ENCODE results near the gene C9. TPM values are rescaled to one million over a fixed set of nuclear protein-coding genes. Genes with fewer than 3 reads are reported as not detected.
"Not testable (repeated sequence)": the region's sequence is repeated elsewhere in the genome, so short reads cannot be mapped to it uniquely, and the experiment has no call there.

Gene C9
- not detected for total RNA-seq

DNA sequence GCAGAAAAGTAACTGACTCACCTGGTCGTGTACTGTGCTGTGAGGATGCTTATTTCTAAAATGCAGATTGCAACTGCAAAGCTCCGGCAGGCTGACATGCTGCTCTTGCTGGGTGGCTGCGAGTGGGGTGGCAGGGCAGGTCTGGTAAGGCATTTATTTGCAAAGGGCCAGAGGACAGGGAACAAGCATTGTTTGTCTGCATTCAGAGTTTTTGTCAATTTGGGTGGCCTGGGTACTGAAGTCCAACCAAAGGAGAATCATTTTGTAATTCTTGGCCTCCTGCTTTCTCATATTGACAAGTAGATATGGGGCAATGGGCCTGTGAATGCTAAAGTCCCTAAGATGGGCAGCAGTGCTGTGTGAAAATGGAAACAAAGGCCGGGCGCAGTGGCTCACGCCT, at the start of gene C9:
TSS of gene C9 (minus strand) at position 129 of the 400 bp plus-strand sequence. CDS start at position 98, 31 bp downstream.
- DNase-seq (no peak), ATAC-seq (no peak)
- Mint-ChIP-seq H3K36me3 (ENCODE audit: low read depth) (no peaks in the 10 kb centered on the region), H3K4me3 (no peak within 1 kb of the TSS), H3K4me1 (ENCODE audit: low read depth) (no peaks in the 10 kb centered on the region), H3K27ac (no peak within 1 kb of the TSS), H3K27me3 (ENCODE audit: low read depth) (no peaks in the 10 kb centered on the region), H3K9me3 (ENCODE audit: insufficient read depth) (no peaks in the 10 kb centered on the region)
- ChIA-PET POLR2A (no interaction called here), CTCF (interaction anchor here (2.8 kb wide), 1 partner anchor 12 kb away, joined by 15 read pairs; no protein-coding TSS in a partner anchor)

DNA sequence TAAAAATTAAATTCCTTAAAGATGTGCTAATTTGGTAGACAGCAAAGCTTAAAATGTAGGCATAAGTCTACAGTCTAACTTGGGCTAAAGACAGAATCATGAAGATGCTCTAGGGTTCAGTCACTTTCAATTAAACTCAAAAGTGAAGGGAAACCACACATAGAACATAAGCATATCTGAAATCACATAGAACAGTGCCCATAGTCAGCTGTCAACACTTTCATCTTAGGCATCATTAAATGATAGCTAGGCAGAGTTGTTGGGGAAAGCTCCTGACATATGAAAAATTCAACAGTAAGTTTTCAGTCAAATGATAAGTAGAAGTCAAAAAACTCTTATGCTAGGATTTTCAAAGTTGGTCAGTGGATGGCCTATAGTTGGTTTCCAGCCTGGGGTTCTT, 49.5 kb upstream of the C9 start:
- DNase-seq (no peak), ATAC-seq (no peak)
- ChIA-PET POLR2A (no interaction called here), CTCF (interaction anchor here (2.1 kb wide), 1 partner anchor 38 kb away, joined by 6 read pairs; no protein-coding TSS in a partner anchor)
- H3K36me3 Mint-ChIP-seq (ENCODE audit: low read depth), result no peaks in the 10 kb centered on the region
- no peak overlapping the region for H3K27ac Mint-ChIP-seq
- no peaks in the 10 kb centered on the region for H3K9me3 Mint-ChIP-seq (ENCODE audit: insufficient read depth)
- no peak overlapping the region for H3K4me3 Mint-ChIP-seq
- peaks cover 20% of the 10 kb centered on the region for H3K27me3 Mint-ChIP-seq (ENCODE audit: low read depth)
- H3K4me1 Mint-ChIP-seq (ENCODE audit: low read depth), result no peaks in the 10 kb centered on the region

DNA sequence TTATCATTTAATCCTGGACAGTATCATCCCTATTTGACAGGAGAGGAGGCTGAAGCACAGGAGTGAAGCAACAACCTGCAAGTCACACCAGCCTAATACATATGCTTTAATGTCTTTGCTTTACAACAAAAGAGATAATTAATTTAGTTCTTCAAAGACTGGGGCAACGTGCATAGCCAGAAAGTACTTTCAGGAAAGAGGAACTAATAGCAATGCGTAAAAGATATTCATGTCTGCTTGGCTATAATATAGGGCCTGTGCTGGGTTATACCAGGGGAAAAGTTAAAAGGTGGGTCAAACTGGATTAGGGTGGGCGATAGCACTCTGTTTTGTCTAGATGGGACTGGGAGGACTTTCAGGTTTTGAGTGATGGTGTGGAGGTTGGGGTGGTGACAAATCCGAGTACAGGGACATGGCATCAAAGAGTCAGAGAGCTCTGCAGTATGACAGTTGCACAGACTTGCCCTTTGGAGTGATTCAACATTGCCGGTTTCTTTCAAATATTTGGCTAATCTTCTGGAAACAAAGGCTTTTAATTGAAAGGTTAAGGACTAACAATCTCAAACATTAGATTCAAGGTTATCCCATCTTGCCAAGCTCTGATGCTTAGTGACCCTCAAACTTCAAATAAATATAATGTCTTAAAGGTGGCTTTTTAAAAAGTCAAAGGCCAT, 48.6 kb upstream of the C9 start:
- Mint-ChIP-seq H3K4me1 (ENCODE audit: low read depth) (no peaks in the 10 kb centered on the region), H3K4me3 (no peak overlapping the region), H3K27ac (no peak overlapping the region), H3K9me3 (ENCODE audit: insufficient read depth) (no peaks in the 10 kb centered on the region), H3K36me3 (ENCODE audit: low read depth) (no peaks in the 10 kb centered on the region), H3K27me3 (ENCODE audit: low read depth) (peaks cover 18% of the 10 kb centered on the region)
- ChIA-PET CTCF (interaction anchor here (2.1 kb wide), 1 partner anchor 37 kb away, joined by 6 read pairs; no protein-coding TSS in a partner anchor), POLR2A (no interaction called here)
- DNase-seq, result no peak
- ATAC-seq, result no peak

DNA sequence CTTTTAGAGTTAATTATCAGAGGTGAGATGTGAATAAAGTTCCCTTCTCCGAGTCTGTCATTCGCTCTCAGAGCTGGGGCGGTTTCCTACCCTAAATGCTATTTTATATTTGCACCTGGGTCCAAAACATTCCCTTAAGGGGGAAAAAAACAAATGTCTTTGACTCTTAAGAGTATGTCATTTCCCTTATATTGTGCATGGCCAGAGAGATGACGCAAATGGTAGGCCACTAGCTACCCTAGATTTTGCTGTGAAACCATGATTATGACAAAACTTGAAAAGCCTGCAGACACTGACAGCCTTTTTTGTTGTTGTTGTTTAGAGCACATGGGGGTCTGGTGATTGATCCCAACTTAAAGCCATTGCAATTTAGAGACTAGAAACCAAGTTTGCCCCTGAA, 47.7 kb upstream of the C9 start:
- no peaks in the 10 kb centered on the region for H3K9me3 Mint-ChIP-seq (ENCODE audit: insufficient read depth)
- H3K27ac Mint-ChIP-seq, result no peak overlapping the region
- no peaks in the 10 kb centered on the region for H3K4me1 Mint-ChIP-seq (ENCODE audit: low read depth)
- H3K27me3 Mint-ChIP-seq (ENCODE audit: low read depth), result peaks cover 13% of the 10 kb centered on the region
- CTCF ChIA-PET, result no interaction called here
- no peaks in the 10 kb centered on the region for H3K36me3 Mint-ChIP-seq (ENCODE audit: low read depth)
- DNase-seq (no peak), ATAC-seq (no peak)
- POLR2A ChIA-PET, result interaction anchor here (0.9 kb wide), 1 partner anchor 12 kb away, joined by 3 read pairs; no protein-coding TSS in a partner anchor
- H3K4me3 Mint-ChIP-seq, result no peak overlapping the region

DNA sequence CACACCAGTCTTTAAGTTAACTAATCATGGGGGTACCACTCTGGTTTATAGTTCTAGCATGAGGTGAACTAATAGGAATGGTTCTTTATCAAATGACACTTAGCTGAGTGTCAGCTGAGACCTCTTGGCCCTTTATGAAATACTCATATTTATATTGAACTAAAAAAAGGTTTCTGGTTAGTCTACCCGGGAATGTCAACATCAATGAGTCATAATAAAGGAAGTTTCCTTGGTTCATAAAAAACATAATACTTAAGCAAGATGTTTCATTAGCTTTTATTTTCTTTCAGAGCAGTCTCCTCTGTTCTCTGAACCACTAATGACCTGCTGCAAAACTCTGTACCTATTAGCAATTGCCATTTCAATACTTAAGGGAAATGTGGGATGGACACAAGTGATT, 46.8 kb upstream of the C9 start:
- H3K27me3 Mint-ChIP-seq (ENCODE audit: low read depth), result peaks cover 13% of the 10 kb centered on the region
- no peaks in the 10 kb centered on the region for H3K36me3 Mint-ChIP-seq (ENCODE audit: low read depth)
- ATAC-seq (no peak), DNase-seq (no peak)
- ChIA-PET CTCF (no interaction called here), POLR2A (interaction anchor here (0.6 kb wide), 1 partner anchor 280 kb away, joined by 3 read pairs; no protein-coding TSS in a partner anchor)
- no peak overlapping the region for H3K27ac Mint-ChIP-seq
- H3K9me3 Mint-ChIP-seq (ENCODE audit: insufficient read depth), result no peaks in the 10 kb centered on the region
- no peaks in the 10 kb centered on the region for H3K4me1 Mint-ChIP-seq (ENCODE audit: low read depth)
- H3K4me3 Mint-ChIP-seq, result no peak overlapping the region

DNA sequence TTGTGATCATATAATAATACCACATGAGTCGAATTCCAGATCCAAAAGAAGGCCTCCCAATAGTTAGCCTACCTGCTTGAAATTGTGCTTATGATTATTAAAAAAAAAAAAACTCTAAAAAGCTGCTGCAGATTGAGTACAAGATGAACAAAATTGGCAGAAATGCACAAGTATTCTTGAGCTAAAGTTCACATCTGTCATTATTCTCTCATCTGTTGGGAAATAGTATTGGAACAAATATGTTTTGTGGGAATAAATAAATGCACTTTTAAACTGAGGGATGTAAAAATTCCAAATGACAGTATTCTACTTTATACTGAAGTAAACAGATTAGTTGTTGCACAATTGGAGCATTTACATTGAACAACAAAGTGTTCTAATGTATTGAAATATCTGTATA, 44.7 kb upstream of the C9 start:
- no peaks in the 10 kb centered on the region for H3K36me3 Mint-ChIP-seq (ENCODE audit: low read depth)
- no peak overlapping the region for H3K27ac Mint-ChIP-seq
- H3K9me3 Mint-ChIP-seq (ENCODE audit: insufficient read depth), result no peaks in the 10 kb centered on the region
- POLR2A ChIA-PET, result no interaction called here
- H3K4me3 Mint-ChIP-seq, result no peak overlapping the region
- no peaks in the 10 kb centered on the region for H3K4me1 Mint-ChIP-seq (ENCODE audit: low read depth)
- CTCF ChIA-PET, result no interaction called here
- H3K27me3 Mint-ChIP-seq (ENCODE audit: low read depth), result peaks cover 7% of the 10 kb centered on the region
- DNase-seq, result no peak
- ATAC-seq, result no peak

DNA sequence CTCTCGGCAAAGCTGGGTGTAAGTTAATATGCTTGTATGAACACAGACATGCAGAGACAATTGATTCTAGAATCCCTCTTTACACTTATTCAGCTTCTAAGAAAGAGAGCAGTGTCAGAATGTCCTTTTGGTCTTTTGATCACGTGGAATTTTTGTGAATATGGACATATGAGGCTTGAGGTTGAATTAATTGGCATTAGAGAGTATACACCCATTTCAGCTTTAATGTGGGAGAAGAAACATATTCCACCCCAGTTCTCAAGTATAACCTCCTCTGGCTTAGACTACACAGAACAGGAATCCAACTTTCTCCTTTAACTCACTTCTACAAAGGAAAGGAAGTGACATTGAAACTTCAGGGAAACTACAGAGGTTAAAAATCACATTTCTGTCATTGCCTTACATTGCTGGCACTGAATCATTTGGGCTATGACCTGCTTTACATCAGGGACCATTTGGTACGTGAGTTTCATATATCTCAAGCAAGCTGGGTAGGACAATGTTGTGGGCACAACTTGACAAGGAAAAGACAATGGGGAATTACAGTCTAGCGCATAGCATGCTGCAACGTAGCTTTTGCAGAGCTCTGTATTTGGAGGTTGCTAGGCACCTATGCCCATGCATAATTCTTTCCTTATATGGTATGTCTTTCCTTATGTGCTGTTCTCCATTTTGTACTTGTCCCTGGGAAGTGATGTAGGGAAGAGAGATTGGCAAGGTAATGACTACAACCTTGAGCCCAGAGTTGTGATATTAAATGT, 41.0 kb upstream of the C9 start:
- H3K27me3 Mint-ChIP-seq (ENCODE audit: low read depth), result peaks cover 7% of the 10 kb centered on the region
- POLR2A ChIA-PET, result no interaction called here

DNA sequence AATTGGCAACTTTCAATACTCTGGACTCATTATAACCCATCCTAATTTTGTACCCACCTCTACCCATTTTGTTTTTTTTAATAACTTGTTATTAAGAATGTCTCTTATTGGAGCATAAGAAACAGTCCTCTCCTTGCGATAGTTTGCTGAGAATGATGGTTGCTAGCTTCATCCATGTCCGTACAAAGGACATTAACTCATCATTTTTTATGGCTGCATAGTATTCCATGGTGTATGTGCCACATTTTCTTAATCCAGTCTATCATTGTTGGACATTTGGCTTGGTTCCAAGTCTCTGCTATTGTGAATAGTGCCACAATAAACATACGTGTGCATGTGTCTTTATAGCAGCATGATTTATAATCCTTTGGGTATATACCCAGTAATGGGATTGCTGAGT, 39.5 kb upstream of the C9 start:
- H3K27ac Mint-ChIP-seq; POLR2A ChIA-PET; DNase-seq; H3K36me3 Mint-ChIP-seq (ENCODE audit: low read depth); H3K4me1 Mint-ChIP-seq (ENCODE audit: low read depth); H3K4me3 Mint-ChIP-seq; H3K27me3 Mint-ChIP-seq (ENCODE audit: low read depth); ATAC-seq; H3K9me3 Mint-ChIP-seq (ENCODE audit: insufficient read depth): not testable (repeated sequence)
- CTCF ChIA-PET, result interaction anchor here (1.1 kb wide), 1 partner anchor 28 kb away, joined by 3 read pairs; no protein-coding TSS in a partner anchor

More for the DNA sequence above, 41.0 kb upstream of the C9 start:
- Mint-ChIP-seq H3K4me3 (no peak overlapping the region), H3K36me3 (ENCODE audit: low read depth) (no peaks in the 10 kb centered on the region), H3K27ac (no peak overlapping the region), H3K9me3 (ENCODE audit: insufficient read depth) (no peaks in the 10 kb centered on the region), H3K4me1 (ENCODE audit: low read depth) (no peaks in the 10 kb centered on the region)
- no peak for ATAC-seq
- CTCF ChIA-PET, result interaction anchor here (1.0 to 1.3 kb wide), 2 partner anchors 29 to 70 kb away, joined by 3 read pairs; no protein-coding TSS in a partner anchor
- DNase-seq, result no peak

DNA sequence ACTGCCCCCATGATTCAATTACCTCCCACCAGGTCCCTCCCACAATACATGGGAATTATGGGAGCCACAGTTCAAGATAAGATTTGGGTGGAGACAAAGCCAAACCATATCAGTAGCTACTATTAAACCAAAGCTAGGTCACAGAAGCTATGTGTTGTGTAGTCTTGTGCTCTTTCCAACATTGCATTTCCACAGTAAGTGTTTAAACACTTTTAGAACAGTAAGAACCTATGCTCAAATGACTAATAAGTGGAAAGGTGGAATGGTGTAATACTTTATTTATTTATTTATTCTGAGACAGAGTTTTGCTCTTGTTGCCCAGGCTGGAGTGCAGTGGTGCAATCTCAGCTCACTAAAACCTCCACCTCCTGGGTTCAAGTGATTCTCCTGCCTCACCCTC, 37.8 kb upstream of the C9 start:
- CTCF ChIA-PET, result interaction anchor here (3.3 kb wide), 1 partner anchor 26 kb away, joined by 10 read pairs; no protein-coding TSS in a partner anchor
- H3K27ac Mint-ChIP-seq; H3K27me3 Mint-ChIP-seq (ENCODE audit: low read depth); H3K9me3 Mint-ChIP-seq (ENCODE audit: insufficient read depth); ATAC-seq; H3K4me1 Mint-ChIP-seq (ENCODE audit: low read depth); H3K36me3 Mint-ChIP-seq (ENCODE audit: low read depth); DNase-seq; H3K4me3 Mint-ChIP-seq; POLR2A ChIA-PET: not testable (repeated sequence)

DNA sequence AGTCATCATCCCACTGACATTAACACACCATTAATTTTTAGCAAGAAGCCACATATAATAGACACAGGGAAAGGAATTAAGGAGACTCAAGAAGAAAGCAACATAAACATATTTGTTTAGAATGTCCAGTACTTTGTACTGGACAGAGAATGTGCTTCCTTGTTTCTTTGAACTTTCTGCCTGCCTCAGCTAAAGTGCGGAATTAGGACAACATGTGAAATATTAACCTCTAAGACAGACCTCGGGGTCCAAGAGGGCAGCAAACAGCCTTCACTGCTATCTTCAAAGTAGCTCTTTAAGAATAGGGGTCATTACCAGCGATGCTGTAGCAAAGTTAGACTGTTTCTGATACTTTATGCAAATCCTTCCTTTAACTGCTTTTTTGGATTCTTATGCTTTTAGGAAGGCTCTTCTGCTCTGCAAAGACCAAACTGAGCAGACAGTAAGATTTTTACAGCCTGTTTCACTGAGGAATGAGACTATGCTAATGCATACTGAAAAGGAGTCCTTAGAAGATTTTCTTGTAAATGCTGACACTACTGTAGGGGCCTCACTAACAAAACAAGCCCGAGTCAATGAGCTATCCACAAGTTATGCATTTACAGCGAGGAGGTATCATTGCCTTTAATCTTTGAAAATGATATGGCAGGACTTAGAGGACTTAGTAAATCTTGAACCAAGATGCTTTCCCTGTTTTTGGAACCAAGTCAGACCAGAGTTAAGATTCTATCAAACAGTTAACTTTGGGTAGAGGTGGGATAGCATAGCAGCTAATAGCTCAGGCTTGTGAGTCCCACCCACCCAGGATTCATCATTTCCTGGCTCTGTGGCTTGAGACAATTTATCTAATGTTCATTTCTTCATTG, 36.7 kb upstream of the C9 start:
- Mint-ChIP-seq H3K36me3 (ENCODE audit: low read depth) (no peaks in the 10 kb centered on the region), H3K4me3 (no peak overlapping the region), H3K27me3 (ENCODE audit: low read depth) (no peaks in the 10 kb centered on the region), H3K4me1 (ENCODE audit: low read depth) (no peaks in the 10 kb centered on the region), H3K27ac (no peak overlapping the region), H3K9me3 (ENCODE audit: insufficient read depth) (no peaks in the 10 kb centered on the region)
- DNase-seq (no peak), ATAC-seq (no peak)
- POLR2A ChIA-PET, result no interaction called here
- CTCF ChIA-PET, result interaction anchor here (1.4 to 3.3 kb wide), 2 partner anchors 23 to 25 kb away, joined by 7 to 10 read pairs; partner anchors contain the start of gene DAB2

DNA sequence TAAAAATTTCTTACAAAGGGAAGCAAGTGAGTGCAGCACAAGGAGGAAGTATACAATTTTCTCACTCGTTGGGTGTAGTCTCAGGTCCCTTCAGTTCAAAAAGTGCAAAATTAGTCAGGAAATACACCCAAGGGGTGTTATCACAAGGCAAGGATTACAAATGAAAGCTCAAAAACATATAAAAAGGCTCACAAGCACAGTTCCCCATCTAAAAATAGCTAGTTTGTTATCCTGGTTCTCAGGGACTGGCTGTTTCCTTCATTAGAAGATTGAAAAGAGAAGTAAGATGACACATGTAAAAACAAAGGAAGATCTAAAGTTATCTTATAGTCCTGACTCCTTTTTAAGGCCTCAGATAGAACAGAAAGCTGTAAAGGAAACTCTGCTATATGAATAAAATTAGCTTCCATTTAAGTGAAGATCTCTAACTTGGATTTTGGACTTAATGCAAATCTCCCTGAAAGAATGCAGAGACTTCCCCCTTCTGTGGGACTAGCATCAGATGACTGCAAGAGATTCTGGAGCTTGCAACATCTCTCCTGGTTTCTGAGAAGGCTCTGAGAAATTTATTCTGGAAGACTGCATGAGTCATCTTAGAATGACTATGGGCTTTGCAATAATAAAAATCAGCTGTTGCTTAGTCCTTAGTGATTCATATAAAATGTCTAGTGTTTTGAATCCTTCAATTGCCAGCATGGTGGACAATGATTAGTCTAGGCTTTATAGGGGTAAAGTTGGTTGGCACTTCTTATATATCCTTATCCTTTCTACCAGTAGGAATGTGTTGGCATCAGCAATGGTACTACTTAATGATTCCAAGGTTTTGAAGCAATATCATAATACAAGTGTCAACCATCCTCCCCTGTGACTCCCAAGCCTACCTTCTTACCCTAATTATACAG, 35.1 kb upstream of the C9 start:
- ATAC-seq, result no peak
- Mint-ChIP-seq H3K9me3 (ENCODE audit: insufficient read depth) (no peaks in the 10 kb centered on the region), H3K27ac (no peak overlapping the region), H3K4me3 (no peak overlapping the region), H3K27me3 (ENCODE audit: low read depth) (no peaks in the 10 kb centered on the region), H3K4me1 (ENCODE audit: low read depth) (no peaks in the 10 kb centered on the region), H3K36me3 (ENCODE audit: low read depth) (no peaks in the 10 kb centered on the region)
- no peak for DNase-seq
- POLR2A ChIA-PET, result no interaction called here
- CTCF ChIA-PET, result interaction anchor here (1.3 to 3.3 kb wide), 2 partner anchors 23 to 182 kb away, joined by 4 to 10 read pairs; no protein-coding TSS in a partner anchor
